GF-D8 (cell line): ENCODE measurements around the gene FUT7.

Experiments
- DNase-seq: peaks from one replicate; lab custom pipeline; 2025; lab: John Stamatoyannopoulos, UW

The FUT7 gene

DNA sequence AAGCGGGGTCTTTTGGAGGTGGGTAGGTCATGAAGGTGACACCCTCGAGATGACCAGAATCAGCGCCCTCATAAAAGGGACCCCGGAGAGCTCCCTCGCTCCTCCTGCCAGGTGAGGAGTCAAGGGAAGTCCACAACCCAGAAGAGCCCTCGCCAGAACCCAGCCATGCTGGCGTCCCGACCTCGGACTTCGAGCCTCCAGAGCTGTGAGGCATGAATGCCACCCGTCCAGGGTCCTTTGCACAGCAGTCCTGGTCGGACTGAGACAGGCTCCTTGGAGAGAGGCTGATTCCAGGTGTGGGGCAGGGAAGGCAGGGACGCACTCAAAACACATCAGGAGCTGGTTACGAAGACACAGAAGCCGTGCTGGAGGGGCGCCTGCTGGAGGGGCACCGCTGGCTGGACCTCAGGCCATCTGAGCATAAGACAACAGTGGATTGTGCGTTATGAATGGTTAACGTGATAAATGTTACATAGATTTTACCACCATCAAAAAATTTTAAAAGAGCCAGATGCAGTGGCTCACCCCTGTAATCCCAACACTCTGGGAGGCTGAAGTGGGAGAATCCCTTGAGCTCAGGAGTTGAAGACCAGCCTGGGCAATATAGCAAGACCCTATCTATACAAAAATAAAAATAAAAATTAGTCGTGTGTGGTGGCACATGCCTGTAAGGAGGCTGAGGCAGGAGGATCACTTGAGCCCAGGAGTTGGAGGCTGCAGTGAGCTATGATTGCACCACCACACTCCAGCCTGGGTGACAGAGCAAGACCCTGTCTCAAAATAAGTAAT is 29.8 kb downstream of the FUT7 start:
- no peak for DNase-seq

DNA sequence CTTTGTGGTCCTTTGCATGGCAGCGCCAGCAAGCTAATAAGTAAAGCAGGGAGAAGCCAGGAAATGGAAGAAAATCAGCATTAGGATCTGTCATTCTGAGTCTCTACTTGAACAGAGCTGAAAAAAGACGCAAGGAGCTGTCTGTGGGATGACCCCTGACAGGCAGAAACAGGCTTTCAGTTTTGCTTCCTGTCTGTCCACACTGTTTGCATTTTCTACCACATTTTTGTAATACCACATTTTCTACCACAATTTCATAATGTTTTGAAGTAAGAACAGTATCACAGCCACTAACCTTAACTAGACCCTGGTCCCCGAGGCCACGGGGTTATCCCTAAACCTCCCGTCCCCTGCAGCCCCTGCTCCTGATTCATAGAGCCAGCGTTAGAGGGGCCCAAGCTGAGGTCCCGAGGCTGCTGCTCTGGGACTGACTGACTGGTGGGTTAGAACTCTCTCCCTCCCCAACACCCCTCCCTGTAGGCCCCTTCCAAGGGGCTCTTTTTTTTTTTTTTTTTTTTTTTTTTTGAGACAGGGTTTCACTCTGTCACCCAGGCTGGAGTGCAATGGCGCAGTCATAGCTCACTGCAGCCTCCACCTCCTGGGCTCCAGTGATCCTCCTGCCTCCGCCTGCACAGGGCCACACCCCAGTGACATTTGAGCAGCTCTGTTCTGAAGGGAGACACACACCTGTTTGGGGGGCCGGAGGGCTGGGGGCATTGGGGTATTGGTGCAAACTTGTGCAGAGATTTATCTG is 31.5 kb downstream of the FUT7 start:
- peak; percentile 65 for DNase-seq

DNA sequence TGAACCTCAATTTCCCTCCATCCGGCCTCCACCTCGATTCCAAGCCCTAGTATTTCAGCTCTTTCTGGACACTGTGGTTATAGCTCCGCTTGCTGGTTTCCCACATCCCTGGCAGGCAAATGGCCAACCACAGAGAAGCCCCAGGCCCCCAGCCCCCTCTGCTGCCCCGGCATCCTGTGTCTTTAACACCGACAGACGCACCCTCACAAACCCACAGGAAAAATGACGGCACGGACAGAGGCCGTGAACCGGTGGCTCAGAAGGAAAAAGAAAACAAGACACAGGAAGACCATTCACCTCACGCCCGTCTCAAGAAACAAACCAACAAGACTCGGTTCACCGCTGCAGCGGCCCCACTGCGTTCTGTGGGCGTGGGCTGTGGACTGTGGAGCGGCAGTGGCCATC is 34.1 kb downstream of the FUT7 start:
- no peak for DNase-seq

DNA sequence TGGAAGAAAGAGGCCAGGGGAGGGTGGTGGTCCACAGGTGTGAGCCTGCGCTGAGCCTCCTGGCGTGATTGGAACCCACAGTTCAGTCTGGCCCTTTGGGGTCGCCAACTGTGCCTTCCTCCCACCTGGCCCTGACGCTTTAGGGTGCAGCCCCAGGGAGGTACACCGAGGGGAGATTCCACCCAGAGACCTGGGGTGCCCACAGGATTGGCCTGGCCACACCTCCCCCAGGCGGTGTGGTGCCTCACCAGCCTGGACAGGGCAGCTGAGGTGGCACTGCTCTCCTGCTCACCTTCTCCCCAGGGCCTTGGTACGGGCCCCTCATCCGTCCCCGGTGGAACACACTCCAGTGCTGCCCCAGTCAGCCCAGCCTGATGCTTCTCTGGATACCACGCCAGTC is 34.5 kb downstream of the FUT7 start:
- DNase-seq: no peak

GRCh38 chr9:136996361-136997292 is 35.3 kb downstream of the FUT7 start, which contains the start of gene CLIC3:
Gene CLIC3 (minus strand): TSS chr9:136996568. CDS start chr9:136996543, 25 bp downstream.
- no peak for DNase-seq

DNA sequence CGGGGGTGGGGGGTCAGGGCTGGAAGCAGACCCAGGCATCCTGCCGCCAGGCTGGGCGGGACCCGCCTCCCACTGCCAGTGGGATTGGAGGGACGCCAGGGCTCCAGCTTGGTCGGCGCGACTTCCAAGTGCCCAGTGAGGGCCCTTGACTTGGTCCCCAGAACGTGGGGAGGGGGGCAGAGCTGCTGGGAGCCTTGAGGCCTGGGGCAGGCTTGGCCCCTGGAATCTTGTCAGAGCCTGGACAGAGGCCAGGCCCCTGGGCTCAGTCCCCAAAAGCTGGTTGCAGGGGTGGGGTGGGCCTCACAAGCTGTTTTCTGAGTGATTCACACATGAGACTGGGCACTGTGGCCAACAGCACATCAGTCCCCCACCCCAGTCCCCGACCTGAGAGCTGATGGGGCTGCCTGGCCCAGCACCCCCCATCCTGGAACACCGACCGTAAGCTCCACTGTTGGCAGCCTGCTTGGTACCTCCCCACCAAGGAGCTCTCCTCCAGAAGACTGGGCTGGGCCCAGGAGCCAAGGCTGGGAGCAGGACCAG is 36.0 kb downstream of the FUT7 start:
- no peak for DNase-seq

DNA sequence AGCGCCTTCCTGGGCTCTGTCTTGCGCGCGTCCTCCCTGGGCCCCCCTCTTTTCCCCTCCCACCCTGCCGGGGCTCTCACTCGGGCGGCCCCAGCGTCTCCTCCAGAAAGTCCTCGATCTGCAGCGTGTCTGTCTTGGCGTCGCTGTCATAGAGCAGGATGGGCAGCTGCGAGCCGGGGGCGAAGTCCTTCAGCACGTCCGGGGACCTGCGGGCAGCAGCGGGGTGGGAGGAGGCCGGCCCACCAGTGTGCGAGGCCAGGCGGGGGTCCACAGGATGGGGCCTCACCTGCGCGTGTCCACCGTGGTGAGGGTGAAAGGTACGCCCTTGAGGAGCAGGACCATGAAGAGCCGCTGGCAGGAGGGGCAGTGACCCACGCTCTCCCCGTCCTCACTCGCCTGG is 36.5 kb downstream of the FUT7 start:
- no peak for DNase-seq

DNA sequence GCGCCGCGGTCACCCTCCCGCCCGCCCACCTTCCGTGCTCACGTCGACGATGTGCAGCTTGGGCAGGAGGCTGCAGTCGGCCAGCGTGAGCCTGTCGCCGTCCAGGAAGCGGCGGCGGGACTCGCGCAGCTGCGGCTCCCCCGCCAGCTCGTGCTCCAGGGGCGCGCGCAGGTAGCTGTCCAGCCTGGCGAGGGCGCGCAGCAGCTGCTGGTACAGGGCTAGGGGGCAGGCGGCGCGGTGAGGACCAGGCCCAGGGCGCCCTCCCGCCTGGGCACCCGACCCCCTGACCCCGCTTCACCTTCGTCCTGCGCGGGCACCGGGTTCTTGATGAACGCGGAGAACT is 37.0 kb downstream of the FUT7 start:
- no peak for DNase-seq

DNA sequence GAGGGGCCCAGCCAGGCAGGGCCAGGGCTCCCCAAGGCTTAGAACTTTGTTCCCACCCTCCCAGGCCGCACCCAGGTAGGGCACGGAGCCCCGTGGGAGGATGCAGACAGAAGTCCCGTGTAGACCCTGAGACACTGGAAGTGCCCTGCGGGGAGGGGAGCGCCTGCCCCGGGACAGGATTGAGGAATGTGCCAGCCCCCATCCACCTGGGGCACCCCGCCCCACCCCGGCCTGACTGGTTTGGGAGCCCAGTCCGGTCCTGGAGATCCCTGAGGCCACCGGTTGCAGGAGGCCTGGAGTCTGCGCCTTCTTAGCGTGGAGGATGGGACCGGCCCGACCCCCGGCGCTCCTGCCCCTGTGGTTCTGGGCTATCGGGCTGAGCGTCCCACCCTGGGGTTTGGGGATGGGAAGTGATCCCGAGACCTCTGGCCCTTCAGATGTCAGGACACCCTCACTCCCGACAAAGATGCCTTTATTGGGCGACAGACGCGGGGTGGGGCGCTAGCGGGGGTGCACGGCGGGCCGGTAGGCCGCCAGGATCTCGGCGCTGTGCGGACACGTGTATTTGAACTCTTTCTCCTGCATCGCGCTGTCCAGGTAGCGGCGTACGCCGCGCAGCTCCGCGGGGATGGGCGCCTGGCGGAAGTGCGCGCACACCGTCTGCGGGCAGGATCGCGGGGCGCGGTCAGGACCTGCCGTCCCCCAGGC is 37.6 kb downstream of the FUT7 start:
- no peak for DNase-seq

DNA sequence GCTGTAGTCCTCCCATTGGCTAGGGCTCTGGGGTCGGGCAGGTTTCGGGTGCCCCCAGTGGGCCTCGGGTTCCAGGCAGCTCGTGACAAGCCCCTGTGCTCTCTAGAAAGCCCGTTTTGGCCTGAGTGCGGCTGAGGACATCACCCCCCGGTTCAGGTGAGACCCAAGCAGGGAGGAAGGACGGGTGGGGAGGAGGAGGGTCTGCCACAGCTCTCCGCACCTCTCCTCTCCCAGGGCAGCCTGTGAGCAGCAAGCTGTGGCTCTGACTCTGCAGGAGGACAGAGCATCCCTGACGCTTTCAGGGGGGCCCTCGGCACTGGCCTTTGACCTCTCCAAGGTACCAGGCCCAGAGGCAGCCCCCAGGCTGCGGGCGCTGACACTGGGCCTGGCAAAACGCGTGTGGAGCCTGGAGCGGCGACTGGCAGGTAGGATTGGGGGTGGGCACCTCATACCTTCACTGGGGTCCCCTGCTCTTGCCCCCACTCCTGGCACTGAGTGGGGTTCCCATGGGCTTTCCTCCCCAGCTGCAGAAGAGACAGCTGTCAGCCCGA is 39.0 kb downstream of the FUT7 start:
- DNase-seq: no peak

- peak; percentile 51 for DNase-seq
Observed at GRCh38 chr9:136991993-136992818, 39.7 kb downstream of the FUT7 start, which contains the start of gene PAXX. Gene PAXX (plus strand): TSS chr9:136992422. CDS start chr9:136992444, 22 bp downstream.

GRCh38 chr9:136990242-136990911 is 41.5 kb downstream of the FUT7 start:
- no peak for DNase-seq

DNA sequence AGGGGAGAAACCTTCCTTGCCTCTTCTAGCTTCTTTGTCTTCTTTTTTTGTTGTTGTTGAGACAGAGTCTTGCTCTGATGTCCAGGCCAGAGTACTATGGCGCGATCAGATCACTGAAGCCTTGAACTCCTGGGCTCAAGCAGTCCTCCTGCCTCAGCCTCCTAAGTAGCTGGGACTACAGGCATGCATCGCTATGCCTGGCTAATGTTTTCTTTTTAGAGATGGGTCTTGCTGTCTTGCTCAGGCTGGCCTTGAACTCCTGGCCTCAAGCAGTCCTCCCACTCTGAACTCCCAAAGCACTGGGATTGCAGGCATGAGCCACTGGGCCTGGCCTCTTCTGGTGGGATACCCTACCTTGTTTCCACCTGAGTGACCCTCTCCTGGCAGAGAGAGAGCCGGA is 43.0 kb downstream of the FUT7 start:
- no peak for DNase-seq

DNA sequence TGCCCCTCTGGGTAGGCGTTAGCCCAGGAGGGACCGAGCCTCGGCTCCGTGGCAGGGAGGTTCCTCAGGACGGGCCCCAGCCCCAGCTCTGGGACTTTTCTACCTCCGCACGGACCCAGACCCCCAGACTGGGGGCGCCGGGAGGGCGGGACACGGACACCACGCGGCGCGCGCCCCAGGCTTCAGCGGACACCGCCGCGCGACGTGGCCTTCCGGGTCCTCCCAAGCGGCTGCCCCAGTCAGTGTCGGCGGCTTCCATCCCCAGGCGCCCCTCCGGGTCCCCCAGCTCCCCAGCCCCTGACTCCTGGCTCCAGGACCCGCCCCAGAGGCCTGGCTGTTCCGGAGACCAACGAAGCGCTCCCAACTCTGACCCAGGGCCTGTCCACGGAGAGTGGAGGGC is 46.0 kb downstream of the FUT7 start:
- DNase-seq: no peak

- no peak for DNase-seq
Observed at GRCh38 chr9:136985027-136985602, 46.8 kb downstream of the FUT7 start.

- no peak for DNase-seq
Observed at GRCh38 chr9:136984464-136985026, 47.3 kb downstream of the FUT7 start.

DNA sequence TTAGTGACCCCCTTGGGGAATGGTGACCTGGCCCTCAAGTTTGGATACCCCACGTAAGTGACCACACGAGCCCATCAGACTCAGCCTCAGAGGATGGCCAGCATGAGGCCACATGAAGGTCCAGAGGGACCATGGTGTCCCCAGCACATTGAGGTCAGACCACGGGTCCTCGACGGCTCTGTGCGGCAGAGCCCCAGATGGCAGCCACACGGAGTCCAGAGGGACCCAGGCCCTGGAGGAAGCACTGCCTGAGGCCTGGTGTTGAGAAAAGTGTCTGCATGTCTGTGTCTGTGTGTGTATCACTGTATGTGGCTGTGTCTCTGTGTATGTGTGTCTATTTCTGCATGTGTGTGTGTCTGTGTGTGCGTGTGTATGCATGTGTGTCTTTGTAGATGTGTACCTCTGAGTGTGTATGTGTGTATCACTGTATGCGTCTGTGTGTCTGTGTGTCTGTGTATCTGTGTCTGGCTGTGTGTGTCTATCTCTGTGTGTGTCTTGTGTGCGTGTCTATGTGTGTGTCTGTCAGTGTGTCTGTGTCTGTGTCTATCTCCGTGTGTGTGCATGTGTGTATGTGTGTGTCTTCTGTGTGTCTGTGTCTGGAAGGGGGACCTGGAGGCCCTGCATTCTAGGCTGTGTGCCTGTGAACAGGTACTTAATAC is 48.1 kb downstream of the FUT7 start:
- no peak for DNase-seq

DNA sequence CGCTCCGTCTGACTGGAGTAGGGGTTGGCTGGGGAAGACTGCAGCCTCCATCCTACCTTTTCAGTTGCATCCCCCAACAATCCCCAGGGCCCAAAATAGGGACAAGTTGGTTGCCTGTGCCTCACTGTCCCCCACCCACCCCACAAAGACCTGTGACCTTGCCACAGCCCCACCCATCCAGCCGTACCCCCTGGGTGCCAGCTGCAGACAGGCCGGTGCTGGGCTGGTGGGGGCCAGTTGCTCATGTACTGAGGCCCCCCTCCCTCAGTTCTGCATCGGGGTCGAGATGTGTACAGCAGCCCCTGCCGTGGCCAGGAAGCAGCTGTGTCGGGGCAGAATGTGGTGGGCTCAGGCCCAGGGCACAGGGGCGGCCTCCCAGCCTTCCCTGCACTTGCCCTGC is 48.7 kb downstream of the FUT7 start:
- DNase-seq: no peak
